ENCODE data around the gene NAB2. TPM values are rescaled to one million over a fixed set of nuclear protein-coding genes. Genes with fewer than 3 reads are reported as not detected.
A peak's percentile ranks its signal among the peaks of the same experiment; 100 is the strongest.

The NAB2 gene
- total and polyA plus RNA-seq, 4 donors: 1.9 to 10.0 (median 6.2) TPM

DNA sequence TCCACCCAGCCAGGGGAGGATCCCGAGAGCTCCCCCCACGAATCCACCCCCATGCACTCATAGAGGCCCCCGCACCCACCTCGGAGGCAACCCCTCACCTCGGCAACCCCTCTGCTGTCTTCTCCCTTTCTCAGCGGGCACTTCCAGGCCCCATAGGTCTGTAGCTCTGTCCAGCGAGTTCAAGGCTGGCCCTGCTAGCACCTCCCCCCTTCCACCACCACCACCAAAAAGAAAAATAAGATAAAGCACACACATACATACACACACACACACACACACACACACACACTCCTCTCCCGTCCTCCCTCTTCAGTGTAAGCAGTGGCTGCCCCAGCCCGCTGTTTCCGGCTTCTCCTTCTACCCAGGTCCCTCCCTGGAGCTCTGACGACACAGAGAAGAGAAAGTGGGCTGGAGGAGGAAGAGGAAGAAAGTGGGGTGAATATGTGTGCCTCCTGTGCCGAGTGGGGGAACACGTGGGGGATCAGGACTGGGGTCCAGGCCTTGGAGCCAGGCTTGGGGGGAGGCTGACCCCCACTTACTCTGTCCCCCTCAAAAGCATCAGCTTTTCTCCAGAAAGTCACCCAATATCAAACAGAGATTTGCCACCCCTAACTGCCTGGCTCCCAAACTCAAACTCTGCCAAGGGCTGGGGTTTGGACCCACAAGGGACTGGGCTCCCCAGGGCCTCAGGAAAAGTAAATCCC, 22.3 kb downstream of the NAB2 start, which contains the start of gene STAT6:
Gene STAT6, minus strand, starts transcription at position 332 of the 704 bp plus-strand sequence. CDS start 3,084 bp downstream, outside the sequence.
- TF ChIP-seq TAF1 (conservative IDR thresholded peaks at IDR 0.05): peak; percentile 45
- no peak for TF ChIP-seq SP1 (IDR thresholded peaks at IDR 0.05)
- TF ChIP-seq HNF4G (IDR thresholded peaks at IDR 0.05): no peak
- no peak for TF ChIP-seq RXRA (IDR thresholded peaks at IDR 0.05)
- no peak for TF ChIP-seq FOXA2 (IDR thresholded peaks at IDR 0.05)
- TF ChIP-seq, protein P1, sequence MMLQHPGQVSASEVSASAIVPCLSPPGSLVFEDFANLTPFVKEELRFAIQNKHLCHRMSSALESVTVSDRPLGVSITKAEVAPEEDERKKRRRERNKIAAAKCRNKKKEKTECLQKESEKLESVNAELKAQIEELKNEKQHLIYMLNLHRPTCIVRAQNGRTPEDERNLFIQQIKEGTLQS (IDR thresholded peaks at IDR 0.05): no peak
- TF ChIP-seq, protein P2, sequence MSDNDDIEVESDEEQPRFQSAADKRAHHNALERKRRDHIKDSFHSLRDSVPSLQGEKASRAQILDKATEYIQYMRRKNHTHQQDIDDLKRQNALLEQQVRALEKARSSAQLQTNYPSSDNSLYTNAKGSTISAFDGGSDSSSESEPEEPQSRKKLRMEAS (IDR thresholded peaks at IDR 0.05): peak; percentile 56
- TF ChIP-seq, protein P3, sequence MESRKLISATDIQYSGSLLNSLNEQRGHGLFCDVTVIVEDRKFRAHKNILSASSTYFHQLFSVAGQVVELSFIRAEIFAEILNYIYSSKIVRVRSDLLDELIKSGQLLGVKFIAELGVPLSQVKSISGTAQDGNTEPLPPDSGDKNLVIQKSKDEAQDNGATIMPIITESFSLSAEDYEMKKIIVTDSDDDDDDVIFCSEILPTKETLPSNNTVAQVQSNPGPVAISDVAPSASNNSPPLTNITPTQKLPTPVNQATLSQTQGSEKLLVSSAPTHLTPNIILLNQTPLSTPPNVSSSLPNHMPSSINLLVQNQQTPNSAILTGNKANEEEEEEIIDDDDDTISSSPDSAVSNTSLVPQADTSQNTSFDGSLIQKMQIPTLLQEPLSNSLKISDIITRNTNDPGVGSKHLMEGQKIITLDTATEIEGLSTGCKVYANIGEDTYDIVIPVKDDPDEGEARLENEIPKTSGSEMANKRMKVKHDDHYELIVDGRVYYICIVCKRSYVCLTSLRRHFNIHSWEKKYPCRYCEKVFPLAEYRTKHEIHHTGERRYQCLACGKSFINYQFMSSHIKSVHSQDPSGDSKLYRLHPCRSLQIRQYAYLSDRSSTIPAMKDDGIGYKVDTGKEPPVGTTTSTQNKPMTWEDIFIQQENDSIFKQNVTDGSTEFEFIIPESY (IDR thresholded peaks at IDR 0.05): no peak
- peak in 1 of 2 donors; percentile 13 for TF ChIP-seq EGR1 (IDR thresholded peaks at IDR 0.05; ENCODE audit: low read depth in 2 of 2)
- no peak for TF ChIP-seq GABPA (IDR thresholded peaks at IDR 0.05 in 1 of 2, conservative IDR thresholded peaks at IDR 0.05 in 1 of 2)
- TF ChIP-seq RAD21 (IDR thresholded peaks at IDR 0.05): no peak
- TF ChIP-seq, protein P4, sequence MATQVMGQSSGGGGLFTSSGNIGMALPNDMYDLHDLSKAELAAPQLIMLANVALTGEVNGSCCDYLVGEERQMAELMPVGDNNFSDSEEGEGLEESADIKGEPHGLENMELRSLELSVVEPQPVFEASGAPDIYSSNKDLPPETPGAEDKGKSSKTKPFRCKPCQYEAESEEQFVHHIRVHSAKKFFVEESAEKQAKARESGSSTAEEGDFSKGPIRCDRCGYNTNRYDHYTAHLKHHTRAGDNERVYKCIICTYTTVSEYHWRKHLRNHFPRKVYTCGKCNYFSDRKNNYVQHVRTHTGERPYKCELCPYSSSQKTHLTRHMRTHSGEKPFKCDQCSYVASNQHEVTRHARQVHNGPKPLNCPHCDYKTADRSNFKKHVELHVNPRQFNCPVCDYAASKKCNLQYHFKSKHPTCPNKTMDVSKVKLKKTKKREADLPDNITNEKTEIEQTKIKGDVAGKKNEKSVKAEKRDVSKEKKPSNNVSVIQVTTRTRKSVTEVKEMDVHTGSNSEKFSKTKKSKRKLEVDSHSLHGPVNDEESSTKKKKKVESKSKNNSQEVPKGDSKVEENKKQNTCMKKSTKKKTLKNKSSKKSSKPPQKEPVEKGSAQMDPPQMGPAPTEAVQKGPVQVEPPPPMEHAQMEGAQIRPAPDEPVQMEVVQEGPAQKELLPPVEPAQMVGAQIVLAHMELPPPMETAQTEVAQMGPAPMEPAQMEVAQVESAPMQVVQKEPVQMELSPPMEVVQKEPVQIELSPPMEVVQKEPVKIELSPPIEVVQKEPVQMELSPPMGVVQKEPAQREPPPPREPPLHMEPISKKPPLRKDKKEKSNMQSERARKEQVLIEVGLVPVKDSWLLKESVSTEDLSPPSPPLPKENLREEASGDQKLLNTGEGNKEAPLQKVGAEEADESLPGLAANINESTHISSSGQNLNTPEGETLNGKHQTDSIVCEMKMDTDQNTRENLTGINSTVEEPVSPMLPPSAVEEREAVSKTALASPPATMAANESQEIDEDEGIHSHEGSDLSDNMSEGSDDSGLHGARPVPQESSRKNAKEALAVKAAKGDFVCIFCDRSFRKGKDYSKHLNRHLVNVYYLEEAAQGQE (IDR thresholded peaks at IDR 0.05): peak; percentile 24
- TF ChIP-seq NR2F2 (IDR thresholded peaks at IDR 0.05): no peak
- TF ChIP-seq JUND (IDR thresholded peaks at IDR 0.05): no peak
- Histone ChIP-seq H3K36me3 (ENCODE audit: control insufficient read depth in 4 of 4, insufficient read depth in 3 of 4, low read depth in 1 of 4, low read length in 3 of 4) (peaks cover 8 to 14% (median 9%) of the 10 kb centered on the region in 4 donors), H3K27me3 (ENCODE audit: control insufficient read depth in 4 of 4, insufficient read depth in 4 of 4, low read length in 3 of 4) (no peaks in the 10 kb centered on the region), H3K9me3 (ENCODE audit: control insufficient read depth in 4 of 4, low read length in 3 of 4) (no peaks in the 10 kb centered on the region), H3K27ac (ENCODE audit: low read depth in 1 of 2, low read length in 2 of 2) (peak within 1 kb of the TSS; percentile 99), H3K9ac (ENCODE audit: low read depth in 1 of 2, low read length in 2 of 2) (peak within 1 kb of the TSS; percentile 98 to 99), H3K4me3 (ENCODE audit: low read depth in 1 of 3, low read length in 3 of 3) (peak within 1 kb of the TSS; percentile 71 to 93 (median 86)), H3K4me1 (ENCODE audit: control insufficient read depth in 4 of 4, insufficient read depth in 4 of 4, low read length in 3 of 4) (peaks cover 7 to 44% (median 32%) of the 10 kb centered on the region in 4 donors)
- peak; percentile 73 for DNase-seq (ENCODE audit: low spot score)
- WGBS: 1% methylated on average over 13 of the region's 13 CpGs

DNA sequence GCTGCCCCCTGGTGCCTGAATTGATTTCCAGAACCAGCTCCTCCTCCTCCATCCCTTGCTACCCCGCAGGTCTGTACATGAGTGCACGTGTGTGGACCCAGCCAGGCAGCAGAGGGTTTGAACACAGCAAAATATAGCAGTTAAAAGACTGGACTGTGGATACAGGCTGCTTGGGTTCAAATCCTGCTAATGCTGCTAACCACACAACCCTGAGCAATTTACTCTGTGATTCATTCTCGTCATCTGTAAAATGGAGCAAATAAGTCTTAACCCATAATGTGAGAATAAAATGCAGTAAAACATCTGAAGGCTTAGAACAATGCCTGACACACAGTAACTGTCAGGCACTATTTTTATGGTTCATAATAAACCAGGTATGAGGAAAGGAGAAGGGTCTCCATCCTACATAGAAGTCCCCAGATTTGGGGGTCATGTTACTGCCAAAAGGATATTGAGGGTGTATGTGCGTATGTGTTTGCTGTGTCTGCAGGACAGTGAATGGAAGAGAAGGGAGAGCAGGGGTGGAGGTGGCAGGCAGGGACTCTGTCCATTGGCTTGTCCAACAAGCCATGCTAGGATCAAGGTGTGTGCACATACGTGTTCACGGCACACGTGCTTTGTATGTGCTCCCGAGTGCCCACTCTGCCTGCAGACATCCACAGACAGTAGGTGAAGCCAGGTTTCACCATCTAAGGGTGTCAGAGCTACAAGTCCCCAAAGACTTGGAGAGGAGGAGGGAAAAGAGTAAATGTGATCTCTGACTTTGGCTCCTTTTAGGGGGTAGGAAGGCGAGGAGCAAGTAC, 23.8 kb downstream of the NAB2 start:
- Histone ChIP-seq H3K4me3 (ENCODE audit: low read depth in 1 of 3, low read length in 3 of 3) (no peak overlapping the region), H3K36me3 (ENCODE audit: control insufficient read depth in 4 of 4, insufficient read depth in 3 of 4, low read depth in 1 of 4, low read length in 3 of 4) (peaks cover 0 to 4% (median 2%) of the 10 kb centered on the region in 4 donors), H3K9ac (ENCODE audit: low read depth in 1 of 2, low read length in 2 of 2) (peak overlapping the region in 1 of 2 donors; percentile 99), H3K4me1 (ENCODE audit: control insufficient read depth in 4 of 4, insufficient read depth in 4 of 4, low read length in 3 of 4) (peaks cover 7 to 32% (median 22%) of the 10 kb centered on the region in 4 donors), H3K27me3 (ENCODE audit: control insufficient read depth in 4 of 4, insufficient read depth in 4 of 4, low read length in 3 of 4) (no peaks in the 10 kb centered on the region), H3K9me3 (ENCODE audit: control insufficient read depth in 4 of 4, low read length in 3 of 4) (no peaks in the 10 kb centered on the region), H3K27ac (ENCODE audit: low read depth in 1 of 2, low read length in 2 of 2) (peak overlapping the region; percentile 99)
- DNase-seq (ENCODE audit: low spot score): no peak
- 65% methylated on average over 9 of the region's 9 CpGs for WGBS
- no peak for TF ChIP-seq RXRA (IDR thresholded peaks at IDR 0.05)
- no peak for TF ChIP-seq RAD21 (IDR thresholded peaks at IDR 0.05)
- TF ChIP-seq, protein P4 (IDR thresholded peaks at IDR 0.05): no peak
- no peak for TF ChIP-seq SP1 (IDR thresholded peaks at IDR 0.05)
- TF ChIP-seq, protein P1 (IDR thresholded peaks at IDR 0.05): no peak
- TF ChIP-seq, protein P5, sequence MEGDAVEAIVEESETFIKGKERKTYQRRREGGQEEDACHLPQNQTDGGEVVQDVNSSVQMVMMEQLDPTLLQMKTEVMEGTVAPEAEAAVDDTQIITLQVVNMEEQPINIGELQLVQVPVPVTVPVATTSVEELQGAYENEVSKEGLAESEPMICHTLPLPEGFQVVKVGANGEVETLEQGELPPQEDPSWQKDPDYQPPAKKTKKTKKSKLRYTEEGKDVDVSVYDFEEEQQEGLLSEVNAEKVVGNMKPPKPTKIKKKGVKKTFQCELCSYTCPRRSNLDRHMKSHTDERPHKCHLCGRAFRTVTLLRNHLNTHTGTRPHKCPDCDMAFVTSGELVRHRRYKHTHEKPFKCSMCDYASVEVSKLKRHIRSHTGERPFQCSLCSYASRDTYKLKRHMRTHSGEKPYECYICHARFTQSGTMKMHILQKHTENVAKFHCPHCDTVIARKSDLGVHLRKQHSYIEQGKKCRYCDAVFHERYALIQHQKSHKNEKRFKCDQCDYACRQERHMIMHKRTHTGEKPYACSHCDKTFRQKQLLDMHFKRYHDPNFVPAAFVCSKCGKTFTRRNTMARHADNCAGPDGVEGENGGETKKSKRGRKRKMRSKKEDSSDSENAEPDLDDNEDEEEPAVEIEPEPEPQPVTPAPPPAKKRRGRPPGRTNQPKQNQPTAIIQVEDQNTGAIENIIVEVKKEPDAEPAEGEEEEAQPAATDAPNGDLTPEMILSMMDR (IDR thresholded peaks at IDR 0.05; ENCODE audit: low read depth, low read length, missing input control): peak; percentile 88
- TF ChIP-seq JUND (IDR thresholded peaks at IDR 0.05): no peak
- no peak for TF ChIP-seq EGR1 (IDR thresholded peaks at IDR 0.05; ENCODE audit: low read depth in 2 of 2)

Measured in liver (tissue), 9 donors.